H7 (cell line): ENCODE data around the gene IL9. TPM values are rescaled to one million over a fixed set of nuclear protein-coding genes. Genes with fewer than 3 reads are reported as not detected.
A peak's percentile ranks its signal among the peaks of the same experiment; 100 is the strongest.

Experiments used
- DNase-seq: peaks from one replicate; pipeline ENCODE4 v3.0.0; 2012
- H3K27me3 ChIP-seq: 2 replicates; pipeline ENCODE4 v1.6.0; 2011; ENCODE audit warnings: mild to moderate bottlenecking, low read length; ENCODE audit not compliant: control insufficient read depth, insufficient read depth
- H3K36me3 ChIP-seq: replicated peaks from 2 replicates; pipeline ENCODE4 v1.5.1; 2011; ENCODE audit warnings: low read length; ENCODE audit not compliant: control insufficient read depth, insufficient read depth
- H3K4me3 ChIP-seq: 2 replicates; pipeline ENCODE4 v1.5.1; 2011; ENCODE audit warnings: low read depth, mild to moderate bottlenecking, control low read depth, low read length, moderate library complexity; ENCODE audit not compliant: insufficient read depth
- total RNA-seq: library from RNA; depleted of rRNA; stranded (reverse); fragments of >200 nt; shearing (Covaris generic); gene quantifications from 2 replicates; pipeline ENCODE4 v1.2.3, GENCODE V29; 2014

Gene IL9
- total RNA-seq, 1 experiment from 2014 or later: not detected

DNA sequence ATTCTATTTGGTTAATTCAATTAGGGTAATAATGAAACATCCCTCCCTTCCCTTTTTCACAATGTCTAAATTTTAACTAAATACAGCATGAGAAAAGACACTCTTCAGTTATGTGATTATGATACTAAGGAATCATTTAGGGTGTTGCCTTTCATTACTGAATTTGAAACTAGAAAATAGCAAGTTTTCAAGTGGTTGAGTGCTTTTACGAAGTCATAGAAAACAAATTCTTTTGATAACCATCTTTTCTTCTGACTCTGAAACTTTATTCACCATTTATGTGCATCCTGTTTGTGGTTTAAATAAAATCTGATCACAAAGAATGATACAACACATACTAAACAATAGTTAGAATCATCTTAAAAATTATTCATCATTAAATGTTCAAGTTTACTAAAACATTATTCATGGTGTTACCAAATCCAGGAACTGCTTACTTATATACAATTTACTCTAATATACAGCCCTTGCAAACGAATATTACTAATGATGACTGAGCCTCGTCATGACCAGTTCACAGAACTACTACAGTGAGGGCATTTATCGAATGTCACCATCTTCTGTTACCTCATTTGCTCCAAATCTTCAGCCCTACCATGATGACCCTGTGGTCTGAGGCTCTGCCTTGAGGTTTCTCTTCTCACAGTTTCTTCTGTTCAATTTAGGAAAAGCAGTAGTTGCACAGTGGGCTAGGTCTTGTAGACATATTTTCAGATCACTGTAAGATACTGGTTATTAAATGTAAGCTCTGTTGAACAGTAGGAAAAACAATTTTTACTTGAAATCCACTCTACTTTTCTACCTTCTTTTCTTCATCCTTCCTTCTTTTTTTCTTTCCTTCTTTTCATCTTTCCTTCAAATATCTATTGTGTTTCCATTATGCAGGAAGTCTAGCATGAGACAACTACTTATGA is 18.3 kb upstream of the IL9 start:
- H3K36me3 ChIP-seq: no peaks in the 10 kb centered on the region
- no peak for DNase-seq
- H3K4me3 ChIP-seq: no peak overlapping the region
- peaks cover 8% of the 10 kb centered on the region; the same call in 1 of the 2 replicates for H3K27me3 ChIP-seq

DNA sequence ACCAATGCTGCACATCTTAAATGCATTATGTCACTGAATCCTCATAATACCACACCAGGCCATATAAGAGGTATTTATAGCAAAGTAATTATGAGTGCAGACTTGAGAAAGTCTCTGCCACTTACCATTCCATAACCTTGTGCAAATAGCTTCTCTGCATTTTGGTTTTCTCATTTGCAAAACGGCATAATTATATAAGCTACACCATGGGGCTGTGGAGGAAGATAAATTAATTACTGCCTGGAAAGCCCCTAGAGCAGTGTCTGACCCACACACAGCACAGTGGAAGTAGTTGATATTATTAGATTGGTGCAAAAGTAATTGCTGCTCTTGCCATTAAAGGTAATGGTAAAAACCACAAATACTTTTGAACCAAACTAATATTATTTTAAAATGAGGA is 9.5 kb upstream of the IL9 start:
- no peak overlapping the region for H3K4me3 ChIP-seq
- DNase-seq: no peak
- no peaks in the 10 kb centered on the region for H3K36me3 ChIP-seq
- H3K27me3 ChIP-seq: peaks cover 2% of the 10 kb centered on the region; the same call in 1 of the 2 replicates

DNA sequence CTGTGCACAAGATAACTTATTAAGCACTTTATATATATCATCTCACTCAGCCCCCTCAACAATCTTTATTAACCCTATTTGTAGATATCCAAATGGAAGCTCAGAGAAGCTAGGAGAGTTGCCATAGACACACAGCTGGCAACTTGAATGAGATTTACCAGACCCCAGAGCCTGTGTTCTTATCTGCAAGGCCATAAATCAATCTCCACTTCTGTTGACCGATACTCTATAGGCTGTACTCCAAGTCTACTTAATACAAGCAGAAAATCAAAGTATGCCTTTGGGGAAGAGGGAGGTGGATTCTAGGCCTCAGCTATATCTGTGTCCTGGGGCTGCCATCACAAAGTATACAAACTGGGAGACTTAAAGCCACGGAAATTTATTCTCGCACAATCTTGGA is 6.0 kb upstream of the IL9 start:
- peaks cover 2% of the 10 kb centered on the region; the same call in 1 of the 2 replicates for H3K27me3 ChIP-seq
- DNase-seq: no peak
- H3K36me3 ChIP-seq: no peaks in the 10 kb centered on the region
- no peak overlapping the region for H3K4me3 ChIP-seq

DNA sequence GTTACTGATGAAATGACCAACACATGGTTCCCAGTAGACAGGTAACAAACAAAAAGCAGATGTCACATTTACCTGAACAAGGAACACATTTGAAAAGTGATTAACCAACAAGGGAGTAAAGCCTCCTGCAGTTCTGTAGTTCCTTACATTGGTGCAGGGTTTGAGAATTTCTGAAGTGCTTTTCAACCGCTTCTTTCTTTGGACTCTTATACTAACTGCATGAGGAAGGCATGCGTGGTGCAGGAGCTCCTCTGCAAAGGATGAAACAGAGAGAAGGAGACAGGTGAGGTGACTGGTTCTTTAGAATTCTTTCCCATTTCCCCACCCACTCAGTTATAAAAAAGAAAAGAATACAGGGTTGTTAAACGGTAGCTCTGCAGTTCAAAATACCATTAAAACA is 4.6 kb upstream of the IL9 start:
- no peak for DNase-seq
- Histone ChIP-seq H3K27me3 (peaks cover 2% of the 10 kb centered on the region; the same call in 1 of the 2 replicates), H3K36me3 (no peaks in the 10 kb centered on the region), H3K4me3 (no peak overlapping the region)

DNA sequence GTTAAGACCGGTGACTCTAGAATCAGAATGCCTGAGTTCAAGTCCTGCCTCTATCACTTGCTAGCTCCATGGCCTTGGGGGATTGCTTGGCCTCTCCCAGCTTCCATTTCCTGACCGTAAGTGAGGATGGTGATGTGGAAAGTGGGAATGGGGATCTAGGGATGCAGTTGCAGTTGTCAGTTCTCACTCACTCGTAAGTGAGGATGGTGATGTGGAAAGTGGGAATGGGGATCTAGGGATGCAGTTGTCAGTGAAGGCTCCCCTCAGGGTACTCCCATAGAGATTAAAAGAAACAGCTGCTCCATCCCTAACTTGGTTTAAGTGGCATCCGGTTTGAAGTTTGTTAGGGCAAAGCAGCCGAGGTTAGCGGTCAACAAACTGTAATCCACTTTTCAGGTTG is 3.0 kb upstream of the IL9 start:
- Histone ChIP-seq H3K36me3 (no peaks in the 10 kb centered on the region), H3K27me3 (peaks cover 2% of the 10 kb centered on the region; the same call in 1 of the 2 replicates), H3K4me3 (no peak overlapping the region)
- DNase-seq: no peak

DNA sequence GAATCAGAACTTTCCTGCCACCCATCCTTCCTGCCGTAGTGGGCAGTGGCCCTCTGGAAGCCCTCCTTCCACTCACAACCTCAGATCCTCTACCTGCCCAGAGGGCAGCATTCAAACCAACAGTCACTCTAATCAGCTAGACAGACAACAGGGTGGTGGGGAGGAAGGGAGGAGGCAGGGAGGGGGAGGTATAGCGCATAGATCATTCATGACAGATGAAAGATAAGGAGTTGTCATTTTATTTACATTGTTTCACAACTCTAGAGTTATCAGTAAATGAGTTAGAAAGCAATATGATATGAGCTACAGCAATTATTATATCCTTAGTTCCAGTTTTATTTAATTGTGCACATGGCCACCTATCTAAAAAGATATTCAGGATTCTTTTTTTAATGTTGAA is 852 bp downstream of the IL9 start:
- Histone ChIP-seq H3K36me3 (no peaks in the 10 kb centered on the region), H3K27me3 (peaks cover 2% of the 10 kb centered on the region; the same call in 1 of the 2 replicates), H3K4me3 (no peak overlapping the region)
- no peak for DNase-seq

DNA sequence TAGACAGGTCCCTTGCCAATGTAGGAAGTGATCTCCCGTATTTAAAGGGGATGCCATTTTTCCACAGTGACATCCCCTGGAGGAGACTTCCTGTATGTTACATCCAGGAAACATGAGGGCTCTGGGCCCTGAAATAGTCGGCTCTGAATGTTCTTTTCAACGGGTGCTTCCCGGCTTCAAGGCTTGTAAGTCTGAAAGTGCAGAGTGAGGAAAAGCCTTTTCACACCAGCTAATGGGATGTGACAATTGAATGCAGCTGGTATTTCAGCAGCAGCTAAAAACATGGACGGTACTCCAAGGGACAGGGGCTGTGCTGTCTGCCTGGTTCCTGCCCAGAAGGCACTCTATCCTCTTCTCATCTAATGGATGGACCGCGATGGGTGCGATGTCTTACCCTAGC is 1.4 kb downstream of the IL9 start:
- no peak overlapping the region for H3K4me3 ChIP-seq
- peaks cover 2% of the 10 kb centered on the region; the same call in 1 of the 2 replicates for H3K27me3 ChIP-seq
- no peaks in the 10 kb centered on the region for H3K36me3 ChIP-seq
- DNase-seq: no peak

DNA sequence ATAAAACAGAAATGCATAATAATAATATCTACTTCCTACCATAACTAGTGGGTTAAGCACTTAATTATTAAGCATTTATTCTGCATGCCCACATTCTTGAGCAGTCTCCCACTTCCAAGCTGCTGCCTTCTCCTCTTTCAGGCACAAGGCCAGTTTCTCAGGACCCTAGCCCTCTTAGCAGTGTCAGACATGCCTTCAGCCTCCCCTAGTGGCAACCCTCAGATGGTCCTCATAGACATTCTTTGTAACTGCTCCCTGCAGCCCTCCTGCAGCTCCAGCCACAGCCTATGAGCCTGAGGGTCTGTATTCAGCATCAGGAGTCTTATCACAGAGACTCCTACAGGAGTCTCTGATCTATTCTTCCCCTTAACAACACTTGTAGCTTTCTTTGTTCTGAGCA is 3.9 kb downstream of the IL9 start:
- no peak overlapping the region for H3K4me3 ChIP-seq
- H3K27me3 ChIP-seq: peaks cover 8% of the 10 kb centered on the region
- DNase-seq: peak; percentile 68
- H3K36me3 ChIP-seq: no peaks in the 10 kb centered on the region

DNA sequence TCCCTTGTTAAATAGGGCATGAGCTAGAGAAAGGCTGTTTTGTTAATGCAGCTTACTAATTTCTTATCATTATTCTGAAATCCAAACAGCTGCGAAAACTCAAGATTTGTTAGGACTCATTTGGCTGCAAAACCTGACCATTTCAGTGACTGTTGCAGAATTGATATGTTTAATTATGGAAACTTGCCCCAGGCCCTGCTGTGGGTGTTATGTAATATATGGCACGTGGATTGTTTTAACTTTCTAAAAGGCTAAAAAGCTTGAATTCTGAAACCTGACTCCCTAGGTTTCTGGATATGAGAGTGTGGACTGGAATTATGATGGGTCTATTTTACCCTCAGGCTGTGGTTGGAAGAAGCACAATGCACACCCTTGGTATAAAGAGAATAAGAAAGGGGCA is 4.4 kb downstream of the IL9 start:
- no peak for DNase-seq
- Histone ChIP-seq H3K27me3 (peaks cover 8% of the 10 kb centered on the region), H3K4me3 (no peak overlapping the region), H3K36me3 (no peaks in the 10 kb centered on the region)

DNA sequence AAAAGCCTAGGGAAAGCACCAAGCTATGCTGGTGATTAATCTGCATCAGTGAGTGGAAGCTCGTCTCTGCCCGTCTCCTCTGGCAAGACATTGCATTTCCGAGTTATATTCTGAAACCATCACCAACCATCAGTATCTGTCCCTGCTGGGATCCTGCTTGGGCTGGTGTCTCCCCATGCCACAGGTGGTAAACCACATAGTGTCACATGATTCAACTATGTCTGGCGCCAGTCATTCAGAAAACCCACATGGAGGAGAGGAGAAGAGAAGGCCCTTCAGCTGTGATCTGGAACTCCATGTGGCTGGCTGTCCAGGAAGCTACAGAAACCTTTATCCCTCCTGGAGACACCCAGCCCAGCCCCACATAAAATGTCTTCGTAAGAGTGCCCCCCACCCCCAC is 4.8 kb downstream of the IL9 start:
- H3K27me3 ChIP-seq: peaks cover 8% of the 10 kb centered on the region
- DNase-seq: no peak
- no peak overlapping the region for H3K4me3 ChIP-seq
- H3K36me3 ChIP-seq: no peaks in the 10 kb centered on the region

DNA sequence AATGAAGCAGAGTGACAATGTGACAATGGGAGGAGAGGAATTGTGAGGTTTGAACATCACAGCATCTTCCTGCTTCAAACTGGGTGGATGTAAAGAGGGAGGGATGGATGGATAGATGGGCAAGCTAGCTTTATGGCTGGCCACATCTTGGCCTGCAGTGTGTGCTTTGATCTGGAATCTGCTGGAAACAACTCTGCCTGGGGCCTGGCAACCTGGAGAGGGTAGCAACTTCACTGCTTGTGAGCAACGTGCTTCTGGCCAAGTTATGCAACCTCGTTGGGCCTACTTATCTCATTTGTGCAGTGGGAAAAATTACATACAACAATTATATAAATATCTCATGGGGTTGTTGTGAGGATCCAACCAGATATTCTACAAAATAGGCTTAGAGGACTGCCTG is 5.3 kb downstream of the IL9 start:
- no peak for DNase-seq
- no peaks in the 10 kb centered on the region for H3K36me3 ChIP-seq
- H3K27me3 ChIP-seq: peaks cover 8% of the 10 kb centered on the region
- no peak overlapping the region for H3K4me3 ChIP-seq

DNA sequence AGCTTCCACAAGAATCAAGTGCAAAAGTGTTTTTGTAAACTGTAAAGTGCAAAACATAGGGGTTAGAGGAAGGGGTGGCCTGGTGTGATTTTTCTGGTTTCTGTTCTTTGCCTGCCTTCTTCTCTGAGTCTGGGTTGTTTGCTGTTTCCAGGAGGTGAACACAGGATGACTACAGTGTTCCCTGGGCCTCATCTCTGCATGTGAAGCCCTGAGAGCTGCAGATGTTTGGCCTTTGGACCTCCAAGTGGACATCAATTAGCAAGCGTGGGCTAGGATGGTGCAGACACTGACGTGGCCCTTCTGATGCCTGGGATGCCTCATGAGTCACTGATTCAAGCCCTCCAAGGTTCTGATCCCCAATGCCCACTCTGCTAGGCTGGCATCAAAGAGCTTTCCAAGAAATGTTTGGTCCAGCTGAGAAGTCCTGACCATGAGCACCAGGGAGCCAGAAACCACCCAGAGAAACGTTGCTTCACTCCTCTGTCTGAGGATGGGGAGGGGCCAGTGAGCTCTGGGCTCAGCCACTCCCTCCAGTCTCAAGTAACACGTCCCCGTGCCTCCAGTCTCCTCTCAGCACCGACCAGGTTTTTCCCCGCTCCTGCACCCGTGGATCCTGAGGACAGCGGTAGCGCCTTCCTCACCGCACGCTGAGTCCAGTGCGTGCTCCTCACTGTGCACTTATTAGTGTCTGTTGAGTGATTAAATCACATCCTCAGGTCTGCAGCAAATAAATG is 7.6 kb downstream of the IL9 start:
- peaks cover 8% of the 10 kb centered on the region for H3K27me3 ChIP-seq
- DNase-seq: peak; percentile 9
- no peak overlapping the region for H3K4me3 ChIP-seq
- no peaks in the 10 kb centered on the region for H3K36me3 ChIP-seq

DNA sequence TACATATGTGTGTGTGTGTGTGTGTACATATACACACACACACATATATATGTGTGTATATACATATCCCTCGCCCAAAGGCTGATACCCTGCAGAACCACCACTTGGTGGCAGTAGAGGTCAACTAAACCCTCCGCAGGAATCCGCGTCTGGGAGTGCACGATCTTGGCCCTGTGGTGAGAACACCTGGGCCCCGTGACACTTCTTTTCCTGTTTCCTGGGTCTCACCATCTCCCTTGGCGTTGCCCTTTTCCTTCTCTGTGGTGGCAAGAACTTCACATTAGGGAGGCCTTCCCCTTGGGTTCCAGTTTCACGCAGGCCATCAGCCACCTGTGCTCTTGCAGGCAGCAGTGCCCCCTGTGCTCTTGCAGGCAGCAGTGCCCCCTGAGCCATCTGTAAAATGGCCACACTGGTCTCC is 8.2 kb downstream of the IL9 start:
- peak; percentile 79 for DNase-seq
- peaks cover 8% of the 10 kb centered on the region for H3K27me3 ChIP-seq
- H3K36me3 ChIP-seq: no peaks in the 10 kb centered on the region
- no peak overlapping the region for H3K4me3 ChIP-seq

DNA sequence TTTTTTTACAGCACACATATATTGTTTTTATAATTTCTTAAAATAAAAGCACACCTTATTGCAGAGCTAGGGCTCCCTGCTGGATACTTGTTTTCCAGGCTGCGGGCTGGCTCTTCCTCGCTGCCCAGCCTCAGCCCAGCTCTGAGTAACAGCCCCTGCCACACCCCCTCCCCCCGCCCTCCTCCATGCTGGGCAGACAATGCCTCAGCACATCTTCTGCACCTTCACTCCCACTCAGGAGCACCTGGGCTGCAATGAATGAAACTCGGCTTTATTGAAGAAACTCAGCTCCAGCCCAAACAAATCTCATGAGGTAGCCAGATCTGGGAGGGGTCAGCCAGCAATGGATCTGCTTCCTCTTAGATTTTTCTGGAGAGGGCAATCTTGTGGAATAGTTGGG is 9.5 kb downstream of the IL9 start:
- Histone ChIP-seq H3K27me3 (peaks cover 8% of the 10 kb centered on the region), H3K4me3 (no peak overlapping the region), H3K36me3 (no peaks in the 10 kb centered on the region)
- peak; percentile 31 for DNase-seq

DNA sequence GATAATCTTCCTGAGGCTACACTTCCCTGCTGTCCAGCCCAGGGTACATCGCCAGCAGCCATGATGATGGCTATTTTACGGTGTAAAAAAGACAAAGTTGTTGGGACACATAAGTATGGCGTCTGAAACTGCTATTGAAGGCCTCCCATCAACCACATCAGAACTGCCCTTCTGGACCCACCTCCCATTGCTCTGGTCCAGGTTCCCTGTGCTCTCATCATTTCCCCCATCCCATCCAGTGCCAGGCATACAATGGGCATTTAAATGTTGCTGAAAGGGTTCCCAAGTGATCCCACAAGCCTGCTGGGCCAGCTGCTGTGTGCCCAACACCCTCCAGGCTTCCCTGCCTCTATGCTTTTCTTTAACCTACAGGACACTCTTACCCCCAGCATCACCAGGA is 10.6 kb downstream of the IL9 start:
- Histone ChIP-seq H3K4me3 (no peak overlapping the region), H3K27me3 (peaks cover 8% of the 10 kb centered on the region), H3K36me3 (no peaks in the 10 kb centered on the region)
- no peak for DNase-seq
